ENCODE measurements around the gene SMG5. TPM values are rescaled to one million over a fixed set of nuclear protein-coding genes. Genes with fewer than 3 reads are reported as not detected.

SMG5 gene
- total RNA-seq, 1 donor, result 43.3 TPM

DNA sequence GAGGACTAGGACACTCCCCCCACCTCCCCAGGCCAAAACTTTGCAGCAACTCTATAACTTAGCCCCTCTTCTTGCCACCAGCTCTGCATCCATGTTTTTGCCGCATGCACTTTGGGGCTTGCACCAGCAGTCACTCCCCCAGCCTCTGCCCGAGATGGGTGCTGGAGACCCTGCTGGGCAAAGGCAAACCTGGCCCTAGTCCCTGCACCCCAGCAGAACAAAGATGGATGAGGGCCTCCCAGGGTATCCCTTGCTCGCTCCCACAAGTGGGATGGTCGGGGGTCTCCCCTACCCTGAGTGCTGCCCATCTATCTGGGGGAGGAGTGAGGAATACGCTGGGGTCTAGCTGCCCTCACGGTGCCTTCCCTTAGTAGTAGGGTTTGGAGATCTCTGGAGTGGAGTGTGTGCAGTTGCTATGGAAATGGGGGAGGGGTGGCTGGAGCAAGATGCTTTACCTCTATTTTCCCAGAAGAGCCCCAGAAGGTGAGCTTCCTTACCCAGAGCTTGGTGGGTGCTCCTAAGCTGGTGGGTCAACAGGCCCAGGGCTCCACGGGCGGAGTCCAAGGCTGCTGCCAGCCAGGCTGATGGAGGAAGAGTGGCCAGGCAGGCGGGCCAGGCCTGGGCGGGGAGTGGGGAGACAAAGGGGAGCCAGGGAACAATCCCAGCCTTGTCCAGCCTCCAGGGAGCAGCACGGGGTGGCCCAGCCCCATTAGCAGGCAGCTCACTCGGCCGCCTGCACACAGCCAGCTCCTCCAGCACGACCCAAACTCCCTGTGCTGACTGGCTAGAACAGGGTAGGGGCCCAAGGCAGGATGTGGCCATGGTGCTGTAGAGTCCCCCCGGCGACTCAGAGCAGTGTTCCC lies 34.9 kb downstream of the SMG5 start, which contains the start of gene PAQR6:
Gene PAQR6, minus strand, starts transcription at position 597 of the 863 bp plus-strand sequence. CDS start 1,325 bp downstream, outside the sequence.
- H3K4me3 ChIP-seq (ENCODE audit: low read depth, low read length), result no peak within 1 kb of the TSS
- TF ChIP-seq, protein P1, sequence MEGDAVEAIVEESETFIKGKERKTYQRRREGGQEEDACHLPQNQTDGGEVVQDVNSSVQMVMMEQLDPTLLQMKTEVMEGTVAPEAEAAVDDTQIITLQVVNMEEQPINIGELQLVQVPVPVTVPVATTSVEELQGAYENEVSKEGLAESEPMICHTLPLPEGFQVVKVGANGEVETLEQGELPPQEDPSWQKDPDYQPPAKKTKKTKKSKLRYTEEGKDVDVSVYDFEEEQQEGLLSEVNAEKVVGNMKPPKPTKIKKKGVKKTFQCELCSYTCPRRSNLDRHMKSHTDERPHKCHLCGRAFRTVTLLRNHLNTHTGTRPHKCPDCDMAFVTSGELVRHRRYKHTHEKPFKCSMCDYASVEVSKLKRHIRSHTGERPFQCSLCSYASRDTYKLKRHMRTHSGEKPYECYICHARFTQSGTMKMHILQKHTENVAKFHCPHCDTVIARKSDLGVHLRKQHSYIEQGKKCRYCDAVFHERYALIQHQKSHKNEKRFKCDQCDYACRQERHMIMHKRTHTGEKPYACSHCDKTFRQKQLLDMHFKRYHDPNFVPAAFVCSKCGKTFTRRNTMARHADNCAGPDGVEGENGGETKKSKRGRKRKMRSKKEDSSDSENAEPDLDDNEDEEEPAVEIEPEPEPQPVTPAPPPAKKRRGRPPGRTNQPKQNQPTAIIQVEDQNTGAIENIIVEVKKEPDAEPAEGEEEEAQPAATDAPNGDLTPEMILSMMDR (IDR thresholded peaks at IDR 0.05; ENCODE audit: insufficient read depth, low read length), result no peak
- DNase-seq (ENCODE audit: low read depth), result no peak

- peak; percentile 18 for DNase-seq (ENCODE audit: low read depth)
- H3K4me3 ChIP-seq (ENCODE audit: low read depth, low read length), result no peak overlapping the region
- TF ChIP-seq, protein P1 (IDR thresholded peaks at IDR 0.05; ENCODE audit: insufficient read depth, low read length), result no peak
These were observed 35.7 kb downstream of the SMG5 start for GRCh38 chr1:156246781-156247459.

- TF ChIP-seq, protein P1 (IDR thresholded peaks at IDR 0.05; ENCODE audit: insufficient read depth, low read length), result no peak
- H3K4me3 ChIP-seq (ENCODE audit: low read depth, low read length), result no peak overlapping the region
- no peak for DNase-seq (ENCODE audit: low read depth)
These were observed 36.3 kb downstream of the SMG5 start for GRCh38 chr1:156246241-156246780.

- no peak overlapping the region for H3K4me3 ChIP-seq (ENCODE audit: low read depth, low read length)
- DNase-seq (ENCODE audit: low read depth), result no peak
- TF ChIP-seq, protein P1 (IDR thresholded peaks at IDR 0.05; ENCODE audit: insufficient read depth, low read length), result no peak
These were observed 37.0 kb downstream of the SMG5 start for GRCh38 chr1:156245451-156246232.

DNA sequence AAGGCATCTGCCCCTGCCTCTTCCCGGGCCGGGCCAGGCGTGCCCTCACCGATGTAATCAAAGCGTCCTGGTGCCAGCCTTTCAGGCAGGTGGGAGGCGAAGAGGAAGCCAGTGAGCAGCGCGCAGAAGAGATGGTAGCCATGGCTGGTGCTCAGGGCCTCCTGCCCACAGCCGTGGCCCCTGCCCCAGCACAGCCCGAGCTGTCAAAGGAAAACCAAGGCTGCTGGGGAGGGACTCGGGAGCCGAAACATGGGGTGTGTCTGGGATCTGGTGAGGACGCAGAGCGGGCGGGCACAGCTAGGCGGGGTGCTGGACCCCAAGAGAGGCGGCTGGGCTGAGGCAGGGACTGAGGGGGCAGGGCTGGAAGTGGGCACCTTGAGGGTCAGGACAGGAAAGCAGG lies 37.9 kb downstream of the SMG5 start:
- TF ChIP-seq, protein P1 (IDR thresholded peaks at IDR 0.05; ENCODE audit: insufficient read depth, low read length), result no peak
- DNase-seq (ENCODE audit: low read depth), result no peak
- H3K4me3 ChIP-seq (ENCODE audit: low read depth, low read length), result no peak overlapping the region

DNA sequence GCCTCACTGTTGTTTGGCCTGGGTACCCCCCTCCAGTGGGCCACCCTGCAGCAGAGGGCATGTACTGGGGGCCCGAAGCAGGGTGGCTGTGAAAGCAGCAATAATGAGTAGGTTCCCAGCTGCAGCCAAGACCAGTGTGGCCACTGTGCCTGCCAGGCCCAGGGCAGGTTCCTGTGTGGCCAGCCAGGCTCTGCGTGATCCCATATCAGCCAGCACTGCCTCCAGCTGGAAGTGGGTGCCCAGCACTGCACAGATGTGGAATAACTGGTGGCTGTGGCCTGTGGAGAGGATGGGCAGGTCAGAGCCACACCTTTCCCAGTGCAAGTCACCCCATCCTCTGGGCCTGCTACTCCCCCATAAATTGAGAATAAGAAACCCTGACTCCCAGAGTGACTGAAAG lies 38.5 kb downstream of the SMG5 start:
- TF ChIP-seq, protein P1 (IDR thresholded peaks at IDR 0.05; ENCODE audit: insufficient read depth, low read length), result no peak
- no peak overlapping the region for H3K4me3 ChIP-seq (ENCODE audit: low read depth, low read length)
- DNase-seq (ENCODE audit: low read depth), result no peak

Measured in fibroblast of the aortic adventitia (primary cell).